ENCODE results near the gene HSP90AB1.
A peak's percentile ranks its signal among the peaks of the same experiment; 100 is the strongest.

Gene HSP90AB1

DNA sequence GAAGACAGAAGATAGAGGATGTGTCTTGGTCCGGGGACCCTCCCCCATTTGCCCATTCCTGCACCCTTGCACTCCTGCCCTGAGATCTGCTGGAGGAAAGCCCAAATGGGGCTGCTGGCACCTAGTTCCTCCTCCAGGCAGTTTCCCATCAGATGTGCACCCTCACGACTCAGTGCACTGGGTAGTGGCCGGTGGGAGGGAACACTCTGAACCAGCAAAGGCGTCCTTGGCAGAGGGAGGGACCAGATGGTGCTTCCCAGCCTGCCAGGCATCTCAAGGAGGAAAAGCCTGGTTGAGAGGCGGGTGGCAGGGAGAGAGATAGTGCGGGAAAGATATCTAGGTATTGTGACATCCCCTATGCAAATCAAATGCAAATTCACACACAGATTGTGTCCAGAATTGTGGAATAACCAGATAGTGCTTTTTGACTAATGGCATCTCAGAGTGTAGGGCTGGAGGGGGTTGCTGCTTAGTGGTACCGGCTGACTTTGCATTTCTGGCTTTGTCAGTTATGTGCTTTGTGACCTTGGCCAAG lies 42.9 kb downstream of the HSP90AB1 start:
- DNase-seq (ENCODE audit: low spot score): no peak

DNA sequence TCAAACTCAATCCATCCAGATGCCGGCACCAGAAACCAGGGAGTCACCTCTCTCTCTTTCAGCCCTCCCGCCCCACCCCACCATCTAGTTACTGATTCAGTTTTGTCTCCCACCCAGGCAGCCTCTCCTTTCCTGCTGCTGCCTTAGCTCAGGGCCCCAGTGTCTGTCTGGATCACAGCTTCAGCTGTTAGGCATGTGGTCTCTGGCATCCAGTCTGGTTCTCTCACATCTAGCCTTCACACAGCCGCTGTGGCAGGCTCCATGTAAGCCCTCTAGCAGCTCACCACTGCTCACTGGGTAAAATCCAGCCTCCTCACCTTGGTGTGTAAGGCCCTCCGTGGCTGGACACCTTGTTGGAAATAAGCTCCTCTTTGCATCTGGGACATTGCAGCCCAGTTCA lies 44.9 kb downstream of the HSP90AB1 start:
- DNase-seq (ENCODE audit: low spot score): no peak

DNA sequence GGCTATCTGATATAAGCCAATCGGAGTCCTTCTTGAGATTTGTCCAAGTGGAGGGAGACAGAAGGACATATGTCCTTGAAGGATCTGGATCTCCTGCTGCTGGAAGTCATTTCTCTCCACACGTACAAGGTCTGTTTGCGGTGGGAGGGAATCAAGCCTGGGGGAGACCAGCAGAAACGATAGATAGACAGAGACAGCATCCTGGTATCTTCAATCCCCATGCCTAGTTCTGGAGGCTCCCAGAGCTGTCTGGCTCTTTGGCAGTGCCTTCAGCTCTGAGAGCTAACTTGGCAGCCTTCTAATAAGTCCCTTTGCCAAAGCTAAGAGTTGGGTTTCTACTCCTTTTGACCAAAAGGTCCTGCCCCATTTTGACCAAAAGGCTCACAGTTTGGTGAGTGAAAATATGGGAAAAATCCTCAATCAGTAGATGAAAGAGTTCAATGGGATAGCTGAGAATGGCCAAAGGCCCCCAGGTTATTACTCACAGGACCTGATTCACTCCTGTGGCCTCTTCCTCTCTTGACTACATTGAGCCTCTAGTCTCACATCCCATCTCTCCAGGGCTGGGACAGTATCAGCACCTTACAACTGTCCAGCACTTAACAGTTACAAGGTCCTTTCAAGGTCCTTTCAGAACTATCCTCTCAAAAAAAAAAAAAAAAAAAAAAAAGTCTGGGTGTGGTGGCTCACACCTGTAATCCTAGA lies 45.9 kb downstream of the HSP90AB1 start:
- no peak for DNase-seq (ENCODE audit: low spot score)

DNA sequence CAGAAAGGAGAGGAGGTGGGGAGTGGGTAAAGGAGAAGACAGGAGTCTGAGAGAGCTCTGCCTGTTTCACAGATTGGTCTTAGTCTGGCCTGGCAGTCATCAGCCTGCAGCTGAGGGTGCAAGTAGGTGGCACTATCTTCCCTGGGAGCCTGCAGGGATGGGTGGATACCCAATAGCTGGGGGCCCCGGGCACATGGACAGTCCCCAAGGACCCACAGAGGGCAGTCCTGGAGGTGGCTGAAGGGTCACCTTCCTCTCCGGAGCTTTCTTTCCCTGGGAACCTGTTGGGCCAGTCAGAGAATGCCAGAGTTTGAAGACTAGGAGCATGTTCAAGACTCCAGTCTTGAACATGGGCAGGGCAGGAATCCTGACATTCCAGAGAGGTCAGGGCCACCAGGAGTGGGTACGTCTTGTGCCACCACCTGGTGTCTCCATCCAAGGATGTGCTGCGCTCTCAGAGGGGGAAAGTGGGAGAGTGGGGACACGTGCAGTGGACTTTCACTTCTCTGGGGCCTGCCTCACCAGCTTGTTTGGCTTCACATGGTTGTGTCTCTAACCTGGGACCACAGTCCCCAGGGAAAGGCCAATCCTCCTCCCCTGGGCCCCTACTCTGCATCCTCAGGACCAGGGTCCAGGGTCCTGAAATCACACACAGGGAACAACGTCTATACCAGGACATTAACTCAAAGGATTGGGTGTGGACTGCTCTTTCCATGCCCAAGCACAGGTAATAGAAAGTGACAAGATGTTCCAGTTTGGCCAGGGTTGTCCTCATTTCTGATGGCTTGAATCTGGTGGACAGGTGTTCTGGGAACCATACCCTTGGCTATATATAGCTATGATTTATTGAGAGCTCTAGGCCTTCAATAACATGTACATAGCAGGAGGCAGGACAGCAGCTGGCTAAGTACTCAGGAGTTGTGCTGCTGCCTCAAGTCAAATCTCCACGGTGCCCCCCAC lies 48.2 kb downstream of the HSP90AB1 start:
- DNase-seq (ENCODE audit: low spot score): no peak

DNA sequence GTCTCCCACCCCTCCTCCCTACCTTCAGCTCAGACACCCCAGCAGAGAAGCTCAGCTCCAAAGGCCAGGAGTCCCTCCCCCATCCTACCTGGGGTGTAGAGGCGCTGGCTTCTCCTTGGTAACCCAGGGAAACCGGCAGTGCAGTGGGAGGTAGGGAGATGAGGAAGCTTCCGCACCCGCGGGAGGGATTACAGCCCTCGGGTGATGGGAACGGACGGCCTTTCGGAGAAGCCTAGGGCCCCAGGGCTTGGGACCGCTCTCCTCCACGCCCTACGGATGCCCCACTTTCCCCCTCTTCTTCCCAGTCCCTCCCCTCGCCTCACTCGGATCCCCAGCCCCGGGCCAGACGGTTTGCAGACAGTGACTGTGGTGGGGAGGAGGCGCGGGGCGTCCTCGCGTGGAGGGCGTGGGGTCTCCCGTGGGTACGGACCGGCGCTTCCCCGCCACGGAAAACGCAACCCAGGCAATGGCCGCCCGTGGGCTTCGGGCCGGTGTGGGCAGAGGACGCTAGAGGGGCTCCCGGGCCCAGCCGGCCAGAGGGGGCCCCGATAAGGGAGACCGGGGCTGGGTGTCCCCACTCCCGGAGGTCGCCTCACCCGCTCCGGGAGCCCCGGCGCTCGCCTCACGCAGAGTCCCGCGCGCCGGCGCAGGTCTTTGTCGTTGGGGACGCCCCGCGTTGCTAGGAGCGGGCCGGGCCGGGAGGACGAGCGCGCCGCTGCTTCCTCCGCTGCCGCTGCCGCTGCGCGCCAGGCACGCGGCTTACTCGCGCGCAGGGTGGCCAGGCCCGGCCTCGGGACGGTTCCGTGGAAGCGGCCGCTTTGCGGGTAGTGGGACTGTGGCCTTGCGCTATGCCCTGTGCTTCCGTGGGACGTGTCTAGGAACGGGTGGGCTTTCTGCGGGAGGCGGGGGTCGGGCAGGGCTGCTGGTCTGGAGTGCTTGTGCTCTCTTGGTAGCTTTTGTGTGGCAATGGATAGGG lies 50.5 kb downstream of the HSP90AB1 start:
- DNase-seq (ENCODE audit: low spot score): peak; percentile 30

DNA sequence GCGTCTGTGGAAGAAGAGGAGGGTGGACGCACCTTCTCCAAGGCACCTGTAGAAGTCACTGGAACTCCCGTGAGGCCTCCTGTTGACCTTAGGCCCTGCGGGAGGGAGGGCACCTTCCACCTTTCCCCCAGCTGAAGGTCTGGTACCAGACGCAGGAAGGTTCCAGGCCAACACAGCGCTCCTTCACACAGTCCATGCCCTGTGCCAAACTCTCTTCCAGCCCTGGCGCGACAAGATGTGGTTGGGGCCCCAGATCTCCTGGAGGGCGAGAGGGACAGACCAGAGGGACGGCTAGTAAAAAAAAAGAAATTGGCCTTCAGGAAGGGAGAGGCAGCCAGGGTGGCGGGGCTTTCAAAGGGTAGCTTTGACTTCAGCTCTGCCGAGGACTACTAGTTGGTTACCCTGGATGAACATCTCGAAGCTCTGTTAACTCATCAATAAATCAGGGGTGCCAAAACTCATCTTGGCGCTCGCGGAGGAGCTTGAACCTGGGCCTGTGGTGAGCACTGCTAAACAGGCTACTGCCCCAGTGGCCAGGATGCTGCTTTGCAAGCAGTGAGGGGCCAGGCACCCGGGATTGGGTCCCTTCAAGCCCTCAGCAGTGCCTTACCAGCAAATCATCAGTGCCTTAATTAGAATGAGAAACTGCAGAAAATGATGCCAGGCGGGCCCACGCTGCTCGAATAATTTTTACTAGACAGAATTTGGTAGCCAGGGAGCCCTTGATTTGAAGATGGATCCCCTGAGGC lies 51.3 kb downstream of the HSP90AB1 start:
- DNase-seq (ENCODE audit: low spot score): no peak

DNA sequence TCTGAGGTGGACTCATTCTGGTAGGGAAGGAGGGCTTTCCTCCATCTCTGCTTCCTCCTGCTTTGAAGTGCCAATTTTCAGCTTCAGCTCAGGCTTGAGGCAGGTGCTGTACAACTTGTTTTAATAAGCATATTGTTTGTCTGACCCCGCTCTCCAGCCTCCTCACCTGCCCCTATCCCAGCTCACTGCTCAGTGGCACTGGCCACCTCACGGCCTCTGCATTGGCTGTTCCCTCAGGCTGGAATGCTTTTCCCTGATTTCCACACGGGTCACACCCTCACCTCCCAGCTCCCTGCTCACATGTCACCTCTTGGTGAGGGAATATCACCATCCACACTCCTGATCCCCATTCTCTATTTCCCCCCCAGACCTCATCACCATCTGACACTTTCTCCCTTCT lies 52.0 kb downstream of the HSP90AB1 start:
- no peak for DNase-seq (ENCODE audit: low spot score)

DNA sequence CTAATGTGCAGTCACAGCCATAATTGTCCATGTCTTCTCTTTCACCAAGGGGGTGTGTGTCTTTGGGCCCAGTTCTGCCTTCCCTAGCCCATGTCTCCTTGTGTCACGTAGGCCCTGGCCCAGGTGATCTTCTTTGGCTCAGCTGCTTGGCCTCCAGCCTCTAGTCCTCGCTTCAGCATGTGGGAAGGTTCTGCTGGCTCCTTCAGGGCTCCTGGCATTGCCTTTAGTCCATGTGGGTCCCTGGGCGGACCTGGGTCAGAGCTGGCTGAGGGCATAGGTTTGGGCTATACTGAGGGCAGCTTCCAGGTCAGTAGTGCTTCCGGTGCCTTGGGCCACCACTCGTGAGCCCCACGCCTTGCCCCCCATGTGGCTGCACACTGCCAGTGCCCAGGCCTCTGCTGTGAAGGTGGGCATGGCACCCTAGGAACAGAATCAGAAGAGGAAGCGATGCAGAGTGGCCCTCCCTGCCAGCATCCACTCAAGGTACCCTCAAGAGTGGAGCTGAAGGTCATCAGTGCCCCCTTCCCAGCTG lies 53.5 kb downstream of the HSP90AB1 start:
- DNase-seq (ENCODE audit: low spot score): no peak

DNA sequence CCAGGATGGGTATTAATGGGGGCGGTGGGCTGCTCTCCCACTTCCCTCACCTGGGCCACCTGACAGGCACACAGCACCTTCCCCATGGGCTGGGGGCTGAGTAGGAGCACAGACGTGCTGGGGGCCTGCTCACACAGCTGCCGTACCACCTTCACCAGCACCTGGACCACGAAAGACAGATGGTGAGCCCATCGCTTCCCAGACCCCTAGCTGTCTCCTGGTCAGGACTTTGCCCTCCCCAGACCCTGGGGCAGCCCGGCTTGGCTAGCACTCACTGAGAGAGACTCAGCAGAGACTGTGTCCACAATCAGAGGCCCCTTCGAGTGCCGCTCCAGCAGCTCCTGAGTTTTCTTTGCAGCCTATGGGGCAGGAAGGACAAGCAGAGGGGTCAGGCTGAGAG lies 54.2 kb downstream of the HSP90AB1 start:
- DNase-seq (ENCODE audit: low spot score): no peak

DNA sequence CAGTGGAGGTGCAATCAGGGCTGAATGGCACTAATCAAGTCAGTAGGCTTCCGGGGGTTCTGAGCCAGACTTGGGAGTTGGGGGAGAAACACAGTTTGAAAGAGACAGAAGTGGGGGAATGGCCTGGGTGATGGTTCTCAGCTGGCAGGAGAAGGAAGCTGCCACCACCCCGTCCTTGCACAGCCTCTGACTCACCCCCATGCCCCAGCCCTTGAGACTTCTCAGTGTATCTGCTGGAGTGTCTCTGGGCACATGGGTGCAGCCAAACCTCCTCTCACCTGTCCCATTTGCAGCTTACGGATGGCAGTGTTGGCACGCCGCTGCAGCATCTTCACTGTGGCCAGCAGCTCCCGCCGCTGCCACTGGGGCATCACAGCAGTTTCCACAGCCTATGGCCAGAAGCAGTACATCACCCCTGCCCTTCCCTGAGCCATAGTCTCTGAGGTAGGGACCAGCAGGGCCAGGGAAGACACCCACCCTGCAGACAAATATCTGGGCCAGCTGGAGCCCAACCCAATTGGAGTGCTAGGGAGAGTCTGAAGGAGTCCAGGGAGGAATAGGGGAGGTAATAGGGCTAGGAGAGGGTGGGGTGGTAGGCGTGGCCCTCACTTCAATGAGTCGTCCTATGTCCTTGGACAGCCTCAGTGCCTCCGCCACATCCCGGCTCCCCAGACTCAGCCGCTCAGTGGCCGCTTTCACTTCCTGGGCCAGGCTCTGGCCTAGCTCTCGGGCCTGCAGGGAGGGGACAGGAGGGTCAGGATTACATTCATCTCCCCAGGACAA lies 55.1 kb downstream of the HSP90AB1 start:
- no peak for DNase-seq (ENCODE audit: low spot score)

DNA sequence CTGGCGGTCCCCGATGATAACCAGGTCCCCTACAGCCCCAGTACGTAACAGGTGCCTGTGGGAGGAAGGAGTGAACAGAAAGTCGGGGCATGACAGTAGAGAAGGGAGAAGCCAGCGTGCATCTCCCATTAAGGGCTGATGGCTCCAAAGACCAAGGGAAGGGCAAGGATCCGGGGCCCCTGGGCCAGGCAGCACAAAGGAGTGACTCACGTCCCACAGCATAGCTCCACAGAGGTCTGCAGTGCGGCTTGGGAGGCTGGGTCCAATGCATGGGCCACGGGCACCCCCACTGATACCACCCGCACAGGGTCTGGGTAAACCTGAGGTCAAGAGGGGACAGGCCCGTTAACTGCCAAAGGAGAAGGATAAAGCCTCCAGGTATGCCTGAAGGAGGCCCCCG lies 56.0 kb downstream of the HSP90AB1 start:
- no peak for DNase-seq (ENCODE audit: low spot score)

Data from HuH-7 (cell line).